ENCODE measurements around the gene RABGAP1. TPM values are rescaled to one million over a fixed set of nuclear protein-coding genes. Genes with fewer than 3 reads are reported as not detected.

RABGAP1 gene
- total RNA-seq, 2 donors from 2014 or later, result 35.6 to 44.2 TPM

GRCh38 chr9:123099548-123099947 is 158.7 kb downstream of the RABGAP1 start:
- ATAC-seq, result no peak
- Mint-ChIP-seq H3K36me3 (no peaks in the 10 kb centered on the region), H3K9me3 (no peaks in the 10 kb centered on the region), H3K27ac (peak overlapping the region in 1 of 2 donors; percentile 55)
- DNase-seq (ENCODE audit: low spot score in 2 of 2), result no peak

GRCh38 chr9:123102375-123103113 is 161.7 kb downstream of the RABGAP1 start:
- Mint-ChIP-seq H3K27ac (peak overlapping the region in 1 of 2 donors; percentile 86), H3K36me3 (no peaks in the 10 kb centered on the region), H3K9me3 (no peaks in the 10 kb centered on the region)
- no peak for ATAC-seq
- DNase-seq (ENCODE audit: low spot score in 2 of 2), result no peak

- Mint-ChIP-seq H3K27ac (no peak overlapping the region), H3K36me3 (no peaks in the 10 kb centered on the region), H3K9me3 (no peaks in the 10 kb centered on the region)
- DNase-seq (ENCODE audit: low spot score in 2 of 2), result no peak
- ATAC-seq, result no peak
These were observed 164.0 kb downstream of the RABGAP1 start for GRCh38 chr9:123104807-123105206.

GRCh38 chr9:123105490-123105889 is 164.7 kb downstream of the RABGAP1 start:
- ATAC-seq, result no peak

GRCh38 chr9:123107639-123108285 is 166.9 kb downstream of the RABGAP1 start:
- peak overlapping the region; percentile 40 to 69 for H3K27ac Mint-ChIP-seq
- ATAC-seq (peak in 1 of 2 donors; percentile 9), DNase-seq (ENCODE audit: low spot score in 2 of 2) (no peak)
- H3K9me3 Mint-ChIP-seq, result no peaks in the 10 kb centered on the region
- H3K36me3 Mint-ChIP-seq, result no peaks in the 10 kb centered on the region

More at GRCh38 chr9:123105490-123105889, 164.7 kb downstream of the RABGAP1 start:
- H3K36me3 Mint-ChIP-seq, result no peaks in the 10 kb centered on the region
- no peak for DNase-seq (ENCODE audit: low spot score in 2 of 2)
- H3K27ac Mint-ChIP-seq, result no peak overlapping the region
- H3K9me3 Mint-ChIP-seq, result no peaks in the 10 kb centered on the region

GRCh38 chr9:123108976-123109375 is 168.2 kb downstream of the RABGAP1 start:
- ATAC-seq, result no peak
- Mint-ChIP-seq H3K36me3 (no peaks in the 10 kb centered on the region), H3K9me3 (no peaks in the 10 kb centered on the region), H3K27ac (peak overlapping the region in 1 of 2 donors; percentile 40)
- no peak for DNase-seq (ENCODE audit: low spot score in 2 of 2)

- DNase-seq (ENCODE audit: low spot score in 2 of 2) (no peak), ATAC-seq (no peak)
- Mint-ChIP-seq H3K36me3 (no peaks in the 10 kb centered on the region), H3K9me3 (no peaks in the 10 kb centered on the region), H3K27ac (no peak overlapping the region)
These were observed 168.9 kb downstream of the RABGAP1 start for GRCh38 chr9:123109540-123110279.

- no peak for DNase-seq (ENCODE audit: low spot score in 2 of 2)
- ATAC-seq, result peak; percentile 4 to 23
- H3K36me3 Mint-ChIP-seq, result no peaks in the 10 kb centered on the region
- H3K9me3 Mint-ChIP-seq, result no peaks in the 10 kb centered on the region
- H3K27ac Mint-ChIP-seq, result peak overlapping the region; percentile 74 to 82
These were observed 170.7 kb downstream of the RABGAP1 start for GRCh38 chr9:123111427-123112014.

- Mint-ChIP-seq H3K36me3 (no peaks in the 10 kb centered on the region), H3K9me3 (no peaks in the 10 kb centered on the region), H3K27ac (peak overlapping the region; percentile 74 to 82)
- ATAC-seq (peak; percentile 54 to 78), DNase-seq (ENCODE audit: low spot score in 2 of 2) (no peak)
These were observed 171.5 kb downstream of the RABGAP1 start for GRCh38 chr9:123112015-123112975.

- no peaks in the 10 kb centered on the region for H3K36me3 Mint-ChIP-seq
- peak overlapping the region in 1 of 2 donors; percentile 62 for H3K27ac Mint-ChIP-seq
- no peaks in the 10 kb centered on the region for H3K9me3 Mint-ChIP-seq
- ATAC-seq (no peak), DNase-seq (ENCODE audit: low spot score in 2 of 2) (no peak)
These were observed 172.4 kb downstream of the RABGAP1 start for GRCh38 chr9:123113185-123113584.

- ATAC-seq (no peak), DNase-seq (ENCODE audit: low spot score in 2 of 2) (no peak)
- Mint-ChIP-seq H3K36me3 (no peaks in the 10 kb centered on the region), H3K9me3 (no peaks in the 10 kb centered on the region), H3K27ac (peak overlapping the region; percentile 40 to 45)
These were observed 174.5 kb downstream of the RABGAP1 start for GRCh38 chr9:123115146-123115913.

GRCh38 chr9:123116036-123116435 is 175.2 kb downstream of the RABGAP1 start:
- H3K9me3 Mint-ChIP-seq, result no peaks in the 10 kb centered on the region
- no peak overlapping the region for H3K27ac Mint-ChIP-seq

GRCh38 chr9:123119566-123119965 is 178.7 kb downstream of the RABGAP1 start:
- no peak for ATAC-seq
- Mint-ChIP-seq H3K9me3 (no peaks in the 10 kb centered on the region), H3K27ac (no peak overlapping the region), H3K36me3 (no peaks in the 10 kb centered on the region)
- DNase-seq (ENCODE audit: low spot score in 2 of 2), result no peak

More at GRCh38 chr9:123116036-123116435, 175.2 kb downstream of the RABGAP1 start:
- ATAC-seq (no peak), DNase-seq (ENCODE audit: low spot score in 2 of 2) (no peak)
- H3K36me3 Mint-ChIP-seq, result no peaks in the 10 kb centered on the region

- no peaks in the 10 kb centered on the region for H3K9me3 Mint-ChIP-seq
- ATAC-seq, result peak; percentile 35 to 37
These were observed 179.3 kb downstream of the RABGAP1 start for GRCh38 chr9:123120131-123120530.

GRCh38 chr9:123120953-123121352 is 180.1 kb downstream of the RABGAP1 start:
- H3K36me3 Mint-ChIP-seq, result no peaks in the 10 kb centered on the region
- H3K27ac Mint-ChIP-seq, result no peak overlapping the region
- DNase-seq (ENCODE audit: low spot score in 2 of 2), result no peak
- ATAC-seq, result peak; percentile 59 to 81
- no peaks in the 10 kb centered on the region for H3K9me3 Mint-ChIP-seq

More at GRCh38 chr9:123120131-123120530, 179.3 kb downstream of the RABGAP1 start:
- DNase-seq (ENCODE audit: low spot score in 2 of 2), result no peak
- Mint-ChIP-seq H3K27ac (no peak overlapping the region), H3K36me3 (no peaks in the 10 kb centered on the region)

All from activated naive CD4-positive, alpha-beta T cell treated with anti-CD3 and anti-CD28 coated beads, Interleukin-2, amount 50 U/mL, for 72 hours (primary cell).